ENCODE measurements around the gene XXYLT1. TPM values are rescaled to one million over a fixed set of nuclear protein-coding genes. Genes with fewer than 3 reads are reported as not detected.

Gene XXYLT1
- total and polyA plus RNA-seq, 2 of the 8 experiments (the other 6 are each of a cell fraction or from before 2014, with no cell fraction given), result 18.9 to 23.8 TPM

DNA sequence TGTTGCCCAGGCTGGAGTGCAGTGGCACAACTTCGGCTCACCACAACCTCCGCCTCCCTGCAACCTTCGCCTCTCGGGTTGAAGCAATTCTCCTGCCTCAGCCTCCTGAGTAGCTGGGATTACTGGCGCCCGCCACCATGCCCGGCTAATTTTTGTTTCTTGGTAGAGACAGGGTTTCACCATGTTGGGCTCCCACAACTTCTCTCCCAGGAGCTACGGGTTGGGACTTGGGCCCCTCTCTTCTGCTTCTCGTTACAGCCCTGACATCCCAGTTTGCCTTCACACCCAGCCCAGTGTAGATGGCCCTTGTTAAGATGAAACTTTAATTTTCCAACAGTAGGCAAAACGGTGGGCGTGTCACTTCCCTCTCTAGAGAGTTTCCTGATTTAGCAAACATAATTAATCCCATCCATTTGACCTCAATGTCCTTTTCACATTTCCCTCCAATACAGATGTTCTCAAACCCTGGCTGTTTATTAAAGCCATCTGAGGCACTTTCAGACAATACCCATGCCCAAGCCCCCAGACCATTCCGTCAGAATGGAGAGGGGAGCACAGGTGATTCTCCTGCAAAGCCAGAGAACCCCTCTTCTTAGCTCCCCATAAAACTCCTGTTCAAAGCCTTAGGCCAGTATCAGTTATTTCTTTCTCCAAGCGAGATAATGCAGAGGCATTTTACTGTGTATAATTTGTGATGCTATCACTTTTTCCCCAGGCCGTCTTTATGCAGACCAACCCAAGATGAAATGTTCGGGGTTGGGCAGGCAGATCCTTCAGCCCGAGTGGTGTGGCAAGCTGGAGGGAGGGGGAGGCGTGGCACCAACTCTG lies 245.7 kb downstream of the XXYLT1 start:
- ChIA-PET CTCF (ENCODE audit: partially characterized antibody) (interaction anchor here (0.6 to 1.8 kb wide), 7 partner anchors 10 to 343 kb away, joined by 3 to 8 read pairs (median 3); no protein-coding TSS in a partner anchor), POLR2A (ENCODE audit: partially characterized antibody) (no interaction called here)
- Histone ChIP-seq H3K9me3 (ENCODE audit: insufficient read depth in 2 of 2, low read depth in 1 of 2, low read length in 1 of 2) (peaks cover 0 to 3% of the 10 kb centered on the region in 2 experiments; a peak in 1 of 4 replicates), H3K27ac (ENCODE audit: low read depth, low read length) (no peak overlapping the region), H3K27me3 (replicated peaks in 1 of 4; ENCODE audit: control insufficient read depth in 3 of 4, extremely low read depth in 1 of 4, insufficient read depth in 3 of 4, low read length in 3 of 4) (no peaks in the 10 kb centered on the region), H2AFZ (ENCODE audit: low read length) (no peak overlapping the region), H2BK5ac (ENCODE audit: low read depth, low read length) (no peak overlapping the region), H3K23ac (ENCODE audit: insufficient read length) (no peak overlapping the region), H3K4me1 (replicated peaks in 1 of 4; ENCODE audit: control insufficient read depth in 3 of 4, insufficient read depth in 4 of 4, low read length in 3 of 4) (no peaks in the 10 kb centered on the region), H2BK12ac (ENCODE audit: low read depth, low read length) (no peak overlapping the region), H4K20me1 (replicated peaks in 1 of 2; ENCODE audit: control insufficient read depth in 1 of 2, insufficient read depth in 2 of 2, low read length in 2 of 2) (no peaks in the 10 kb centered on the region), H3K36me3 (ENCODE audit: control insufficient read depth in 2 of 4, insufficient read depth in 4 of 4, low read length in 3 of 4) (no peaks in the 10 kb centered on the region), H3K56ac (replicated peaks; ENCODE audit: insufficient read length, low read depth, low read length) (no peak overlapping the region), H2AK5ac (ENCODE audit: low read depth, low read length) (no peak overlapping the region), H4K5ac (ENCODE audit: insufficient read length, low read depth, low read length) (no peak overlapping the region), H3K4me3 (ENCODE audit: extremely low read depth in 1 of 4, insufficient read depth in 2 of 4, low read depth in 3 of 4, low read length in 4 of 4) (no peak overlapping the region), H2BK120ac (replicated peaks; ENCODE audit: low read depth, low read length) (no peak overlapping the region), H4K8ac (ENCODE audit: extremely low read depth, insufficient read depth, low read length) (no peak overlapping the region), H3K14ac (ENCODE audit: insufficient read length) (no peak overlapping the region), H3K18ac (ENCODE audit: extremely low read depth, low read length) (no peak overlapping the region), H3K23me2 (ENCODE audit: low read depth, low read length) (no peaks in the 10 kb centered on the region), H3K79me2 (ENCODE audit: control insufficient read depth in 1 of 2, insufficient read depth in 2 of 2, low read length in 2 of 2) (no peaks in the 10 kb centered on the region), H3K4ac (replicated peaks; ENCODE audit: insufficient read length, low read depth, low read length) (no peak overlapping the region), H2BK15ac (ENCODE audit: low read length) (no peak overlapping the region), H4K91ac (replicated peaks; ENCODE audit: insufficient read length, low read length) (no peak overlapping the region), H3K9ac (replicated peaks in 1 of 4; ENCODE audit: extremely low read depth in 1 of 4, low read depth in 3 of 4, low read length in 3 of 4) (no peak overlapping the region), H3K4me2 (ENCODE audit: insufficient read depth in 1 of 2, low read depth in 2 of 2, low read length in 2 of 2) (no peak overlapping the region), H2BK20ac (ENCODE audit: low read length) (no peak overlapping the region), H3K79me1 (ENCODE audit: low read depth, low read length) (no peaks in the 10 kb centered on the region)
- no peak for FAIRE-seq
- WGBS, 2 experiments (ENCODE audit: extremely low coverage in 1 of 2, insufficient coverage in 1 of 2, insufficient read length in 1 of 2, insufficient replicate concordance in 2 of 2, low coverage in 1 of 2, low lambda C conversion rate in 2 of 2, missing lambda C conversion rate in 1 of 2), result 91% methylated on average over 16 of the region's 17 CpGs; no CpG with 5 or more reads in 1 of the 2 experiments
- DNase-seq (ENCODE audit: low read depth in 1 of 2, low spot score in 2 of 2), result no peak
- TF ChIP-seq TEAD4 (IDR thresholded peaks at IDR 0.05; ENCODE audit: low read depth, low read length), result no peak
- TF ChIP-seq CTBP2 (IDR thresholded peaks at IDR 0.05; ENCODE audit: borderline replicate concordance, insufficient read depth, insufficient read length, low read length), result no peak
